GM18873 (cell line): ENCODE results near the gene TMPRSS3.

Source experiments
- ATAC-seq: cut with Tn5 transposase; IDR thresholded peaks from one replicate; pipeline ENCODE4 v1.9.1; 2021; ENCODE audit warnings: mild to moderate bottlenecking, moderate library complexity, moderate number of reproducible peaks; ENCODE audit not compliant: unreplicated experiment, low FRiP score

Gene TMPRSS3

GRCh38 chr21:42429021-42429420, 33.2 kb upstream of the TMPRSS3 start:
- no peak for ATAC-seq

- no peak for ATAC-seq
These were observed 32.1 kb upstream of the TMPRSS3 start for GRCh38 chr21:42427809-42428419.

GRCh38 chr21:42426876-42427480, 31.1 kb upstream of the TMPRSS3 start:
- ATAC-seq, result no peak

DNA sequence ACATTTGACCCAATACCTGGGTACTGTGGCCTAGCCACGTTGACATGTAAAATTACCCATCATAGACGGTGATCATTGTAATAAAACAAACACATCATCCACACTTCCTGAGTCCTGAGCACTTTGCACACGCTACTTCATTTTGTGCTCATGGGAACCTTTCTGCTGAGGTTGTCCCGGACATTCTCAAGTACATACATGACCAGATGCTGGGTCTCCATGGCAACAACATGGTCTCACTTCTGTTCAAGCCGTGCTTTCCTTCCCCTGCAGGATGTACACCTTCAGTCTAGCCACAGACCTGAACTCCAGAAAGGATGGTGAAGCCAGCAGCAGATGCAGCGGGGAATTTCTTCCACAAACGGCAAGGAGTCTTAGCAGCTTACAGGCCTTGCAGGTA, 30.6 kb upstream of the TMPRSS3 start:
- ATAC-seq, result no peak

DNA sequence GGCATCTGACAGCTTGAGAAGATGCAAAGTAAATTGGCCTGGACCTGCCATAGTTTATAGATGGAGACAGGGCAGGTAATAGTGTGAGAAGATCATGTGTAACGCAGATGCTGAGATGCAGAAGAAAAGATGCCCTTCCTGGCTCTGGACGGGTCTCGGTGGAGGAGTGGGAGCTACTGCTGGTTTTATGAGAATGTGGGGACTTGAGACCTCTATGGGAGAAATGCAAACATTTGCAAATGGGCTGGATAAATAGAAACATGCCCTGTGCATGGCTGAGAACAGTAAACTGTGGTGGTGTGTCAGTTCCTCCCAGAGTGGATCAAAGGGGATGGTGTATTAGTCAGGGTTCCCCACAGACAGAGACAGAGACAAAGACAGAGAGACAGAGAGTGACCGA, 29.7 kb upstream of the TMPRSS3 start:
- no peak for ATAC-seq

GRCh38 chr21:42424914-42425541, 29.2 kb upstream of the TMPRSS3 start:
- ATAC-seq, result no peak

- no peak for ATAC-seq
These were observed 27.8 kb upstream of the TMPRSS3 start for GRCh38 chr21:42423685-42424084.

- ATAC-seq, result no peak
These were observed 27.4 kb upstream of the TMPRSS3 start for GRCh38 chr21:42423197-42423675.

GRCh38 chr21:42421018-42421793, 25.4 kb upstream of the TMPRSS3 start:
- ATAC-seq, result no peak

DNA sequence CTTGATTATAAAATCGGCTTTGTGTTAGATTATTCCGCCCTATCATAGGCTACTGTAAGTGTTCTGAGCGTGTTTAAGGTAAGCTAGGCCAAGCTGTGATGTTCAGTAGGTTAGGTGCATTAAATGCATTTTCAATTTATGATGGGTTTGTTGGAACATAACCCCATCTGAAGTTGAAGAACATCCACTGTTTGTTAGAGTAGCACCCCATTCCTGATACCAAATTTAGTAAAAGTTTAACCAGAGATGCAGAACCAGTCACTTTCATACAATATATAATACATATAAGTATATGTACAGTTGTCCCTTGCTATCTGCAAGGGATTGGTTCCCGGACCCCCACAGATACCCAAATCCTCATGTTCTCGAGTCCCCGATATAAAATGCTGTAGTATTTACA, 24.0 kb upstream of the TMPRSS3 start:
- no peak for ATAC-seq

- no peak for ATAC-seq
These were observed 23.0 kb upstream of the TMPRSS3 start for GRCh38 chr21:42418886-42419285.

DNA sequence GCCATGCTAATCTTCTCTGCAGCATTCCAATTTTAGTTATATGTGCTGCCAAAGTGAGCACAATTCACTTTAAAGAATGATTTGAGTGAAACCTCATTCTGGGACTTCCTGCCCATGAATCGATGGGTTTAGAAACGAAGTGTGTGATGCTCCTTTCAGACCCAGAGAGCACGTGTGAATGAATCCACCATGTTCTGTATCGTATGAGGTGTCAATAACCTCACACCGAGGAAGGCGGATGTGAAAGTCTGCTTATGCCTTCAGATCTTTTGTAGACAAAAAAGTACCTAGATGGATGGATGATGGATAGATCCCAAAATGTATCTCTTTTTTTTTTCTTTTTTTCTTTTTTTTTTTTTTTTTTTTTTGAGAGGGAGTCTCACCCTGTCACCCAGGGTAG, 21.7 kb upstream of the TMPRSS3 start:
- ATAC-seq, result no peak

- peak; percentile 65 for ATAC-seq
These were observed 19.3 kb upstream of the TMPRSS3 start for GRCh38 chr21:42414928-42415769.

GRCh38 chr21:42414553-42414927, 18.7 kb upstream of the TMPRSS3 start:
- ATAC-seq, result no peak

GRCh38 chr21:42414066-42414465, 18.2 kb upstream of the TMPRSS3 start:
- no peak for ATAC-seq

- ATAC-seq, result no peak
These were observed 17.6 kb upstream of the TMPRSS3 start for GRCh38 chr21:42413500-42413899.

DNA sequence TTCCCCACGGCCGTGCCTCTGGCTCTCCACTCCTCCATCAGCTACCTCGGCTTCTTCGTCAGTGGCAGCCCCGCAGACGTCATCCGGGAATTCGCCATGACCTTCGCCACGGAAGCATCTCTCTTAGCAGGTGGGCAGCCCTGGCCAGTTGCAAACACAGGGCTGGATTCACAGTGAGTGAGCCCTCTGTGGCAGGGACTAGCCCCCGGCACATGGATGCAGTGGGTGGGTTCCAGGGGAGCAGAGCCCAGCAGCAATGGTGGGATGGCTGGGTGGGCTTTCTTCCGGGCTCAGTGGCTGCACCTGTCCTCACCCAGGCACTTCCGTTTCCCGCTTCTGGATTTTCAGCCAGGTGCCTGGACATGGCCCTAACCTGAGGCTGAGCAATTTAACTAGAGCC, 17.2 kb upstream of the TMPRSS3 start:
- ATAC-seq, result no peak

DNA sequence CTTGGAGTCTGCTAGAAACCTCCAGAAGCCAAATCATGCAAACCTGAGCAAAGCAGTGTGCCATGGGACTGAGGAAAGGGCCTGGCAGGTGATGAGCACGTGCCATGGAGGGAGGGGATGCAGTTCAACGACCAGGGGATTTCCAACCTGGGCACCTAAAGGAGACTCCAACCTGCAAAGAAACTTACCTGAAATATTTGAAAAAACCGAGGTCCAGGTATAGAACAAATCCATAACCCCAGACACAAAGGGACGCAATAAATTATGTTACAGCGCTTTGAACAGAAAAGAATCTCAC, 16.7 kb upstream of the TMPRSS3 start:
- no peak for ATAC-seq

DNA sequence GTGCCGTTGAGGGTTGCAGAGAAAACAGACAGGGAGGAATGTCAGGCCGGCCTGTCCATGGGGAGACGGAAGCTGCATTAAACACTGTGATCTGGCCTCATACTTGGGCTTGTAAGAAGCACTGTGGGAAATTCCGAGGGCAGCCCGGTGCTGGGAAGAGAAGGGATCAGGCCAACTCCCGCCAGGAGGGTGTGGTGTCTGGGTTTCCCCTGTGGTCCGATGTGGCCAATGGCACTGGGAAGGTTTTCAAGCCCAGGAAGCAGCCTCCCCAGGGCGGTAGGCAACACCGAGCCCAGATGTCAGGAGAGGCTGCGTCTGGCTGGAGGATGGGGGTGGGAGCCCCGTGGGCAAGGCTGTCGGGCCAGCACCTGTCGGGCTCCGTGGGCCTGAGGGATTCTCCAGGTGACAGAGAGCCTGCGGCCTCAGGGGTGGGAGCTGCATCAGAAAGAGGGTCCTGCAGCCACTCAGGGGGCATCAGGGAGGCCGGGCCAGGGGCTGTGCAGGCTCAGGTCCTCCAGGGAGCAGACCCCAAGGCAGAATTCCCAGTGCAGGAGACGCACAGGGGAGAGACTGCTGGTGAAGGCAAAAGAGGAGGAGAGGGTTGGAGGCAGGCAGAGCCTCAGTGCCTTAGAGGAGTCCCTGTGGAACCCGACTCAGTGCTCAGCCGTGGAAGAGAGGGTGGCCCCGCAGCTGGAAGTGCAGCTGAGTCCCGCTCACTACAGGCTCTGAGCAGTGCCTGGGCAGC, 16.2 kb upstream of the TMPRSS3 start:
- ATAC-seq, result no peak
